Hematopoietic multipotent progenitor cell treated with erythropoietin and hydrocortisone succinate and interleukin-3 and kit ligand, for 15 days (in vitro differentiated cells): ENCODE measurements around the gene GLI2.

Source experiments
- DNase-seq: peaks from one replicate; pipeline ENCODE4 v3.0.0-alpha.2; 2015; ENCODE audit warnings: low spot score

Gene GLI2

DNA sequence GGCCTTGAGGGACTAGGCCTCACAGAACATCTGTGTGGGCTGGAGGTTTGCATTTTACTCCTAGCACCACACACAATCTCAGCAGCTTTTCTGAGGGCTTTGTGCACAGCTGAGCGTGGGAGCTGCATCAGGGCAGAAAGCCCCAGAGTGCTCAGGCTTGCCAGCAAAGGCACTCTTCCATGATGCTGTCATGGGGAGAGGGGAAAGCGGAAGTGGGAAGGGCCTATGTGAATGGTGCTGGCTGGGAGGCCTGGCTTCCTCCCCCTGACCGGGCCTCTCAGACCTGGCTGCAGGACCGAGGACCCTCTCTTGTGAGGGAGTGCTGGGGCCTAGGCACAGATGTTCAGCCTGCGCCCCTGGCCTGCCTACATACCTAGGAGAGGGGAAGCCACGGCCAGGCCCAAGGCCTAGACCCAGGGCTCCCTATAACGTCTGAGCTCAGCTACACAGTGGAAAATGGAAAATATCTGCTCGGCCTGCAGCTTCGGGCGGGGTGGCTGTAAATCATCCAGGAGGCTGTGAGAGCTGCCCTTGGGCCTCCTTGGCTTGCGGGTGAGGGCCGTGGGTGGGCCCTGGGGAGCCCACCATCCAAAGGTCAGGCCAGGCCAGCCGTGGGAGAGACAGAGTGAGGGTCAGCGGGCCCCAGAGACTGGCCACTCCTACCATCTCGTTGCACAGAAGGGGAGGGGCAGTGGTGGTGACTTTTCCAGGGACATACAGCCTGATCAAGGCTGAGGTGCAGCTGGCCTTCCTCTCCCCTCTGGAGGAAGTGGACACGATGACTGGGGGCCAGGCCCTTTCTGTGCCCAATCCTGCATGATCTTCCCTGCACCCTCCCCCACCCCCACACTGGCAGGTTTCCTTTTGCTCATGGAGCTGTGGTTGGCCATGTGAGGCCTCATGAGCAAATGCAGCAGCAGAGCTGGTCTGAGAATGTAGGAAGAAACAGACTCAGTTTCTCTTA lies 22.8 kb downstream of the GLI2 start:
- DNase-seq, result no peak

DNA sequence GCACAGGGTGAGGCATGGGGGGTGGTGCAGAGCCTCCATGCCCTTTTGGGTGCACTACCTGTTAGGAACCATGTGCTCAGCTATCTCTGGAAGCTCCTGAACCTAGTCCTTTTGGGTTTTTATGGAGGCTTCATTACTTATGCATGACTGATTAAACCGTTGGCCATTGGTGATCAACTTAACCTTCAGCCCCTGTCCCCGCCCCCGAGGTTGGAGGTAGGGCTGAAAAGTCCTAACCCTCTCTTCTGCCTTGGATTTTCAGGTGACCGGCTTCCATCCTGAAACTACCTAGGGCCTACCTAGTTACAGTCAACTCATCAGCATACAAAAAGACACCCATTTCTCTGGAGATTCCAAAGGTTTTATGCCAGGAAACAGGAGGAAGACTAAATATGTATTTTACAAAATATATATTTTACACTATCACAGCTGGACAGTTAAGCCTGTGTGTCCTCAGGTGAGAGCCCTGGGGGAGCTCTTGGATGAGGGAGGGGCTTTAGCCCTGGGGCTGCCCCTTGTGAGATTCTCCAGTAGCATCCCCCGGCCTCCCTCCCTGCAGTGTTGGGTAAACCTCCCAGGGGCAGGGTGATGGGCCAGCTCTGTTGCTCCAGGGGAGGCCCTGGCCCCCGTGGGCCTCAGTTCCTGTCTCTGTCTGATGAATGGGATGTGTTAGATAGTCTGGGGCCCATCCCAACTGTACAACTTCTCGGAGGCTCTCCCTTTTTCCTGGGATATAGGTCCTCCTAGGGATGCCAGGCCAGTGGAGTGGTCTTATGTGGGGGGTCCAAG lies 24.1 kb downstream of the GLI2 start:
- DNase-seq, result no peak

DNA sequence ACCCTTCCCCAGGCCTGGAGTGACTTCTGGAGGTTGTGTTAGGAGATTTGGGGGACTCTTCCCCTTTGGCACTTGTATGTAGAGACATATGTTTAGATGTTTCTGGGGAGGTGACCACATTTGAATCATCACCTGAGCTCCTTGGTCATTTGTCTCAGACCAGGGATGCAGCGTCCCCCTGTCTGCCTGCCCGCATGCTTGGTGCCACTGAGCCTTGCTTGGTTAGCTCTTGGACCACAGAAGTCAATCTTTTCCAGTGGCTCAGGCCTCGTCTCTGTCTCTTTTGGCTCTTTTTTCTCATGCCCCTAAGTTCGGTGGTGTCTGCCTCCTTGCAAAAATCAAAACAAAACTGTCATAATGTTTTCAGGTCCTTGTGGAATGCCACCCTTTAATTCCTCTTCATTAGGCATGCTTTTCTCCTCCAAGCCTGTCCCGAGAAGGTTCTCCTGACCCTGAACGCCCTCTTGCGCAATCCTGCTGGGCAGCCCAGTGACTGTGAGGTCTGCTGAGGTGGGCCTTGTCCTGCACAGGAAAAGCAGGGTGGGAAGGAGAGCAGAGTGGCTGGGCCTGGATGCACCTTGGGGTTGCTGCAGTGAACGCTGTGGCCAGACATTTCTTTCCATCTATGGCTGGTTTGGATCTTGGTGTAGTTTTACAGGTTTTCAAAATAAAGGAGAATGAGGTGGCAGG lies 24.9 kb downstream of the GLI2 start:
- no peak for DNase-seq

DNA sequence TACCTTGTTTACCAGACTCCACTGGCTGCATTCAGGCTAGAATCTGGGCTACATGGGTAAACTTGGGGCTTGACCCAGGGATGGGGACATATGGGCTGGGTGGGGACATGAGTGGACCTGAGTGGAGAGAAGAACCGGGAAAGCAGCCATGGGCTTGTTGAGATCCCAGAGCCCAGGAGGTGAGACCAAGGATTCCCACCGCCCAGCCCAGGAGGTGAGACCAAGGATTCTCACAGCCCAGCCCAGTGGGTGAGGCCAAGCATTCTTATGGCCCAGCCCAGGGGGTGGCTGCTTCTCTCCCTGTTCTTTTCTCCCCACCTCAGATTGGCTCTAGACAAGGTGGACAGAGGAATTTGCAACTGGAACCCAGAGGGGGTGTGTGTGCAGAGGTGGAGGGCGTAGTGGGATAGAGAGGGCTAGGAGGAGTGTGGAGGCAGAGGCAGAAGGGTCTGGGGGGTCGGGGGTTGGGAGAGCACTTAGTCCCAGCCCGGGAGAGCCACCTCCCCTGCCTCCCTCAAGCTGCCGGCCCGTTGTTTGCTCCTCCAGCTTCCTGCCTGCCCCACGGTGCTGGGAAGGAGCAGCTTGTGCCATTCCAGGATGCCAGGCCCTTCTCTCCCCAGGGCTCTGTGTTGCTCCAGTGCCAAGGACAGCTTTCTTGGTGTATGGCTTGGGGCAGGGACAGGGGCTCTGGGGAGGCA lies 25.6 kb downstream of the GLI2 start:
- DNase-seq, result no peak

DNA sequence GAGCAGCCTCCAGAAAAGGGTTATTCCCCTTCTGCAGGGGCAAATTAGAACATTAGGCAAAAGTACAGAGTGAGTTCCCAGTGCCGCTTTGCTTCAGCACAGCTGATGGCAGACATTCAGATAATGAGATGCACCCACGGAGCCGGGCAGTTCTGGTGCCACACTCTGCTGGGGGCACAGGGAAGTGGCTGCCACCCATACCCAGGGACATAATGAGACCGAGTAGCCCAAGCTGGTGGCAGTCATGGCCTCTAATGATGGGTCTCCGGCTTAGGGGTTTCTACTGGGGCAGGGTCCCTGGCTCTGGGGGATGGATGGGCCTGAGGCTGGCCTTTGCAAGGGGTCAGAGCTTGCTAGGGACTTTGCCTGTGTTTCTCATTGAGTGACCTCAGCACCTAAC lies 26.2 kb downstream of the GLI2 start:
- no peak for DNase-seq

DNA sequence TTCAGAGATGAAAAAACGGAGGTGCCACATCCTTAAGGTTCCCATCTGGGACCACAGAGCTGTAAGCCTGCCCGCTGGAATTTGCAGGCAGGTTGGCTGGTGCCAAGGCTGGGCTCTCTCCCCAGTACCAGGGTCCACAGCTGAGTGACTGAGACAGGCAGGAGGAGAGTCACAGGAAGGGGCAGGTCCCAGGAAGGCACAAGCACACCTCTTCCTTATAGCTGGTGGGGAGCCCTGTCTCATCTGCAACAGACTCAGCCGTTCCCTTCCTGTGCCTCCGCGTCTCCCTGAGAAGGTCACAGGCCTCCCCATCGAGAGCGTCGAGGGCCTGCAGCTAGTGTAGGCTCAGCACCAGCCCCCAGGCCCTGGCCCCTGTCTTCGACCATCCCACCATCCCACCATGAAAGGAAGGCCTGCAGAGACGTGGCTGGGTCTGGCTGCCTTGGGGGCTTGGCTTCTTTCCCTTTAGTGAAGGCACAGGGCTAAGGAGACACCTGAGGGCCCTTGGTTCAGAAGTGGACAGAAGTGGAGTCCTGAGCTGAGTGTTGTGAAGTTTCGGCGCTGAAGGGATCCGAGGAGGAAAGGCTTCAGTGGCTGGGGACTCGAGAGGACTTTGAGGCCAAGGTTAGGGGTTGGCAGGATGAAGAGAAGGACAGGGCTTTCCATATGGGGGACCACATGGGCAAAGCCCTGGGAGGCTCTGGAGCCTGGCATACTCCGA lies 26.8 kb downstream of the GLI2 start:
- no peak for DNase-seq

DNA sequence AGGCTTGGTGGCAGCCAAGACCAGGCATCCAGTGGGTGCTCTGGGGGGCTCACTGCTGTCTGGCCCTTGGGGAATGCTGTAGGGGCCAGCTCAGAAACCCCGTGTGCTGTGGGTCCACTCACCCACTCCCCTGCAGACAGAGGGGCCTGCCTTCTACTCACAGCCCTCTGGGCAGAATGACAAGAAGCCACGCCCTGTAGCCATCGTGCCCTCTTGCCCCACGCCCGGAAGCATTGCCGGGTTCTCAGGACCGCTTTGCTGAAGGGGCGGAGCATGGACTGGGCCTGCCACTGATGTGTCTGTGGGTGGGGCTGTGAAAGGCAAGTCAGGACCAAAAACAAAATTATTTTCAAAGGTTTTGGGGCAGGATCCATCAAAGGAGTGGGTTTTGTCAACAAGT lies 27.8 kb downstream of the GLI2 start:
- no peak for DNase-seq

DNA sequence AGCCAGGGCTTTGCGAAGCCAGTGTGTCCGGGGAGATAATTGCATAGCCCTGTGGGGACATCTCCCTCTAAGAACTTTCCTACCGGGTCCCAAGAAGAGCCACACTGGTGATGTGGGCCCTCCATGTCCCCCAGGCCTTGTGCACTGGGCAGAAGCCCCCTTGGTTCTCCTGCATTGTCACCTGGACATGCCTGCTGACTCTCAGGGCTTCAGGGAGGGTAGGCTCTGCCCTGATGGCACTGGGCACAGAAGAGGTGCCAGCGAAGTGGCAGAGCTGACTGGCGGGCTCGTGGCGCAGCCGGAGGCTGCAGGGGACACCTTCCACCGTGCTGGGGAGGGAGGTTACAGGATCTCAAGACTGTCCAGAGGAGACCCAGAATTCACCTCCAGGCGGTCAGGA lies 28.3 kb downstream of the GLI2 start:
- no peak for DNase-seq

DNA sequence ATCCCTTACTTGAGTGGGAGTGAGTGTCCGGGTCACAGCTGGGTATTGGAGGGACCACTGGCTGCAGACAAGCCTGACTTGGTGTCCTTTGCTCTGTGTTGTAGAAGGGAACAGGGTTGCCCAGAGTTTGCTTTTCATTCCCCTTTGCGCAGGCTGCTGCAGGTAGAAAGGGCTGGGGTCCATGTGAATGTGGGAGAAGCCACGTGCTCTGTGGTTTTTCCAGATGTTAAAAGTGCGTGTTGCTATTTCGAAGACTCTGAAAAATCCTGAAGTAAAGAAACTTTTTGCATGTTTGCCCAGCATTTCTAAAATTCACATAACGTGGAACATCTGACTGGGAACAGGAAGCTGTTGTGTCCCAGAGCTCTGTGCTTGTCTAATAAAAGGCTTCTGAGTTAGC lies 28.8 kb downstream of the GLI2 start:
- no peak for DNase-seq

DNA sequence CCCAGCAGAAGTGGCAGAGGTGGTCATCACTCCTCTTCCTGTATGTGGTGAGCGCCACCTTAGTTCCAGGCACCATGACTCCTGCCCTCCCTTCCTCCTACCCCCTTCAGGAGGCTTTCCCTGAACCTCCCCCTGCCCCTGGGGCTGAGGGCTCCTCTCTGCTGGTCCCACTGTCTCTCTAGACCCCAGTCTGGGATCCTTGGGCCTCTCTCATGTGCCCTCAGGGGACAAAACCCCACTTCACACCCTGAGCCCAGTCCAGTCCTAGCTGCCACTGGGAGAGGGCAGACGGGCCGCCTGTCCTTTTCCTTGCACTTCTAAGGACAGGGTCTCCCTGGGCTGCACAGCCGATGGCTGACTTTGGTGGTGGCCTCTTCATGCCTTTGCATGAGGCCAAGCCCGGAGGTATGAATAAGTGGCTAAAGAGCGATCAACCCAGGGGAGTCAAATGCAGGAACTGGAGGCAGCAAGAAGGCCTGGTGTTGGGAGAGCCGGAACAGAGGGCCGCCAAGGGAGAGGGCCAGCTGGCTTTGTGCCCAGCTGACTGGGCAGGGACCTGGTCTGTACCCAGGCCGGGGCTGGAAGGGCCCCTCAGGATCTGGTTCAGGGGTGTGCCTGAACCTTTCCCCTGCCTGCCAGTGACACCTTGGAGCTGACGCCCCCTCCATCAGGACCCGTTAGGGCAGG lies 29.5 kb downstream of the GLI2 start:
- DNase-seq, result no peak

DNA sequence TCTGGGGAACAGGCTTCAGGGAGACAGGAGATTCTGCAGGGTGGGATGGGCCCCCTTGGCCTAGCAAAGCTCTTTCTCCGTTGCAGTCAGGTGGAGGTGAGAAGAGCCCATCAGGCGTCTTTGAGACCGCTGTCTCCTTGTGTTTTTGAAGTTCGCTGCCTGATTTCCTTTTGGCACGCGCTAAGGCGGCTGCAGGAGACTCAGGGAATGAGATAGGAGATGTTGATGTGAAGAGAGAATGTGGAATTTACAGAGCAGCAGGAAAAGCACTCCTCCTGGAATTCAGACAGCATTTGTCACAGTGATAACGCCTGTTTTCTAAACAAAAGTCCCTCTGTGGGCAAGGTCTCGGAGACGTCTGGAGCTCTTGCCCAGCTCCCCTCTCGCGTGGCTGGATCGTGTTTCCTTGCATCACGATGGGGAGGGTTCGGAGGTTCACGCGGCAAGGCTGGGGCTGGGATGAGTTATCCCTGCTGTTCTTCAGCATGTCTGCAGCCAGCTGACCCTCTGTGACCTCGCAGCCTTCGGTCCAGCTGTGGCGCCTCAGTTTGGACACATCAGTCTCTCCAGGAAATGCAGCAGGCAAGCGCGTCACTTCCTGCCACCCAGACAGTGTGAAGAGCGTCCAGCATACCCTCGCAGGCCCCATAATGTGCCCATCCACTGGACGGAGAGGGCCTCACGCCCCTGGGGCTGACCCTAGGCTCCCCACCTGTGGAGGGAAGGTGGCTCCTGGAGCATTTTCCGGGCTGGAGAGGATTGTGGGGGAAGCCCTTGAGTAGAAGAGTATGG lies 30.2 kb downstream of the GLI2 start:
- no peak for DNase-seq

DNA sequence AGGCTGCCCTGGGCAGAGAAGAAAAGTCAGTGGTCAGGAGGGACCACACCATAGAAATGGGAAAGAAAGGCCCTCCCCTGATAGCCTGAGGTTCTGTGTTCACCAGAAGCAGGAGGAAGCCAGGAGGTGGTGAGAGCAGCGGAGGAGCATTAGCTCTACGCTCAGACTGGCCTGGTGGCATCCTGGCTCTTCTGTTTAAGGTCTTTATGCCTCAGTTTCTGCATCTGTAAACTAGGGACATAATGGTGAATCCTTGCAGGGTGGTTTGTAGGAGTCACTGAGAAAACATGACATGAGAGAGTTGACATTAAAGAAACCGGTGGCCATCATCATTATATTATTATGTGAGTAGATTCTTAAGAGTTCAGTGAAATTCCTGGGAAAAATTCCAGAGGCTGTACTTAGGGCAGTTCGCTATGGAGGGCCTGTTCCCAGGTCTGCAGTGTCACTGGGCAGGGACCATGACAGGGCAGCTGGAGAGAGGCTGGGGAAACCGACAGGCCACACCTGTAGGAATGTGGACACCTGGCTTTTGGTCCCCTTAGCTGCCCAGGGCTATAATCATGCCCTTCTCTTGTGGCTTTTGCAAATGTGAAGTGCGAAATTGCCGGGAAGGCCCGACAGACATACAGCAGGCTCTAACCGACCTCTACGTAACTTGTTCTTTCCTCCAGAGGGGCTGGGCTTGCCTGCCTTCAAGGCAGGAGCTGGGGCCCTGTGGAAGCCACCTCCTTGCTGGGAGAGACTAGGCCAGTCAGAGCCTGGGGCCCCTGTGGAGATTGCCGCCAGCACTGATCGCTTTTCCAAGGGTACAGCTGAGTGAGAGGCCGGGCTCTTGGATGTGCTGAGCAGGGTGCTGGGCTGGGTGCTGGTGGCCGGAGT lies 31.0 kb downstream of the GLI2 start:
- DNase-seq, result no peak

DNA sequence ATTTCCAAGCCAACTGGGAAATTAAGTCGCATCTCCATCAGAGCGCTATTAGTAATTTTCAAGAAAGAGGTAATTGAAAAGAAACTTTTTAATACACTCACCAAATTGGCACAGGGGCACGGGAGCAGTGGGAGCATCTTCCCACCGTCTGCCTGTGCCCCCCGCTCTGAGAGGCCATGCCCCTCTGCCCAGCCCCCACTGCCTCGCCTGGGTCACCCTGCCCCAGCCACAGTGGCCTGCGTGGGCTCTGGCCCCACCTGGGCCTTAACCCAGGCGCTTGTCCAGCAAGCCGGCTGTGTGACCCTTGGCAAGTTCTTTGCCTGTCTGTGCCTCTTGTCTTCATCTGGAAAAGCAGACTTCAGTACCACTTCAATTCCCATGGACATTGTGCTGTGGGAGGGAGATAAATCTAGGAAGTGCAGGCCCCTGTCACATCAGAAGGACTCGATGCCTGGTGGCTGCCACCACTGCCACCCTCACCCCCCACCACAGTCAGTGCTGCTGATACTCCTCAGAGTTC lies 31.9 kb downstream of the GLI2 start:
- no peak for DNase-seq

DNA sequence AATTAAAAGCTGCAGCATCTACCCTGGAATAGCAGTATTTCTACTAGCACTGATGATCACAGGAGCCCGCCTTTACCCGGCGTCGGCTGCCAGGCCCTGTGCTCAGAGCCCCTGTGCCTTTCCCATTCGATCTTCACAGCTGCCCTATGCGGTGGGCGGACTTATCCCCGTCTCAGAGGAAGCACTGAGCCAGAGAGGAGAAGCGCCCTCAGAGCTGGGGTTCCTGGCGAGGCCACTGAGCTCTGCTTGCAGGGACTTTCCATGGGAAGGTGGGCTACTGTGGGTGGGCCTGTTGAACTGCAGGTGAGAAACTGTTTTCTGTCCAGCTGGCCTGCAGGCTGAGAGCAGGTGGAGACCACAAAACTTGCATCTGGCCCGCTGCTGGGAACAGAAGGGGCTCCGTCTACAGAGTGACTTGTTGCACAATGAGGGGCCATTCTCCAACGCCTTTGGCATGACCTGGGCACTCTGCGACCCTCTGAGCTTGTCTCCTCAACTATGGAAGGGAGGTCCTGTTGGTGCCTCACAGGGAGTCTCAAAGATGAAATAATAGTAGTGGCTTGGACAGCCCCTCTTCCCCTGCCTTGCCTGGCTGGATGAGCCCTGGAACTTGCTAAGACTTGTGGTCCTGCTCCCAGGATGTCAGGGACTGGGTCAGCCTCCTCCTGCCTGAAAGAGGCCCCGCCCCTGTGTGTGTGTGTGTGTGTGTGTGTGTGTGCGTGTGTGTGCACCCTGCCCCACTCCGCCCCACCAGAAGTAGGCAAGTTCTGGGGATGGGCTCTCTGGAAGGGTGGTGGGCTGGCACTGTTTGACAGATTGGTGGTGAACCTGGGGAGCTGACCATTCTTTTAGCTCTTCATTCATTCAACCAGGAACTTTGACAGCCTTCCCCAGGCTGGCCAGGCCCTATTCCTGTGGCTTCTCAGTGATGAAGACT lies 32.7 kb downstream of the GLI2 start:
- no peak for DNase-seq

DNA sequence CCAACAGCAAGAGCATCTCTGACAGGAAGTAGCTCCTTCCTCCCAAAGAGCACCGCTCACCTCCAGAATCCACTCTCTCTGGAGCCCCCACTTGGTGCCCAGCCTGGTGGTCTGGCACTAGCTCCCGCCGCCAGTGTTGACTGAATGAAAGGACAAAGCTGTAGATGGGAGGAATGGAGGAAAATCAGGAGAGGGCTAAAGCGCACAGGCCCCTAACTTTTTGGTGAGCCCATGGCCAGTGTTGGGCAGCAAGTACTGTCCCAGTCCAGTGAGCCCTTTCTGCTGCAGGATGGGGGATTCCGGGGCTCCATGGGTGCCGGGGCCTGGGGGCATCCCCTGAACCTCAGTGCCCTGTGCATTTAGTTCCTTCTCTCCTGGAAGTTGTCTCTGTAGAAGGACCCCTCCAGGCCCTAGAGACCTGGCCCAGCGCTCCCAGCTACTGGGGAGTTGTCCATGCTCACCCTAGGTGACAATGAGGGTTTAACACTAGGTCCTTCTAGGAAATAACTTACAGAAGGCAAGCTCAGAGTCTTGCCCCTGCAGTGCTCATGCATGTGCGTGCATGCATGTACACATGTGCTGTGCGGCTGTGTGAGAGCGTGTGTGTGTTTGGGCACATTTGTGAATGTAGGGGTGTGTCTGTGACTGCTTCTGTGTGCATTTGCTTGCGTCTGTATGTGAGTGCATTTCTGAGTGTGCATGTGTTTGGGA lies 33.6 kb downstream of the GLI2 start:
- no peak for DNase-seq

DNA sequence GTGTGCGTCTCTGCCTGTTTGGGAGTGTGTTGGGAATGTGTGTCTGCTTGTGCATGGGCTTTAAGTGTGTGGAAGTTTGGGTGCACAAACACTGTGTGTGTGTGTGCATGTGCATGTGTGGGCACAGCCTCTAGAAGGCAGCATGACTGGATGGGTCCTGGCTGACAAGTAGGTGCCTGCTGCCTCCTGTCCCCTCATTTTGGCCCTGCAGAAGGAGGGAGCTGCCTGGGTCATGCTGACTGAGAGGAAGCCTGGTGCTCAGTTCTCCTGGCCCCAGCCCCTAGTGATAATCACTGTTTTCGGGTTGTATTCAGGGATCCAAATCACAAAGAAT lies 34.1 kb downstream of the GLI2 start:
- DNase-seq, result no peak

DNA sequence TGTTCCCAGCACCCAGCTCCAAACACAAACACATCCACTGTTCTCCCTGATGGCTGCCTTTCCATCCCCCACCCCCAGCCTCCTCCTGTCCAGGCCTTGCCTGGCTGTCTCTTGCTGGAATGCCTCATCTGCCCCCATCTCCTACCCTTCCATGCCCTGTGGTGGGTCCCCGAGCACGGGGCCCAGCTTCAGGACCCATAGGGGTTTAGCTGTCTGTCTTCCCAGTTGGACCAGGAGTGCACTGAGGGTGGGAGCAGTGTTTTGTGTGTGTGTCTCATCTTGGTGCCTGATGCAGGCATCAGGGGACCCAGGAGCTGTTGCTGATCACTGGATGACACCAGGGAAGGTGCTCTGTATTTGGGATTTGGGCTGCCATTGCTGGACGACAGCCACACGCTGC lies 34.5 kb downstream of the GLI2 start:
- DNase-seq, result no peak
